ENCODE results near the gene FAM216B.

DNA sequence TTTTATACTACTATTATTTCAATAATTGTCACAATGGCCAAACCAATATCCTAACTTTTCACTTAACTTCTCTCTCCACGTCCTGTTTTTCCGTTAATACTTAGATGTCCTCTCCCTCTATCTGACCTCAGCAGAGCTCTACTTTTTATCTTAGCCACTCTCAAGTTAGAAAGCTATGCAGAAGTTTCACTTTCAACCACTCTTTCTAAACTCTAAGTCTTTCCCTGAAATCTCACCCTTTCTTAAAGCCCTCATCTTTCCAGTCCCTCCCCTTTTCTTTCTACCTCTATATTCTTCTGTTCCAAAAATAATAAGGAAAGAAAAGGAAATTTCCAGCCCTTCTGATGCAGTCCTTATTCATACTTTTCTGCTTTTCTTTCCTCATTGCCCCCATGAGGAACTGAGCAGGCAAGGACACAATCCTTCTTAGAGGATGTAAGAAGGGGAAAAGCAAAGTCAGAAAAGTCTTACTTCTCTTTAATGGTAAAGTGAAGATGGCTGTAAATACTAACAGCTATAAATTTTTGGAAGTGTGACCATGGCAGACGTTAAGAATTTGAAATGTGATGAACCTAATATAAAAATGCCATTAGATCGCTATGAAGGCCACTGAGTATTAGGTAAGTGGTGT lies 23.0 kb downstream of the FAM216B start:
- no peak for TF ChIP-seq POLR2A (IDR thresholded peaks at IDR 0.05)
- TF ChIP-seq, protein P1, sequence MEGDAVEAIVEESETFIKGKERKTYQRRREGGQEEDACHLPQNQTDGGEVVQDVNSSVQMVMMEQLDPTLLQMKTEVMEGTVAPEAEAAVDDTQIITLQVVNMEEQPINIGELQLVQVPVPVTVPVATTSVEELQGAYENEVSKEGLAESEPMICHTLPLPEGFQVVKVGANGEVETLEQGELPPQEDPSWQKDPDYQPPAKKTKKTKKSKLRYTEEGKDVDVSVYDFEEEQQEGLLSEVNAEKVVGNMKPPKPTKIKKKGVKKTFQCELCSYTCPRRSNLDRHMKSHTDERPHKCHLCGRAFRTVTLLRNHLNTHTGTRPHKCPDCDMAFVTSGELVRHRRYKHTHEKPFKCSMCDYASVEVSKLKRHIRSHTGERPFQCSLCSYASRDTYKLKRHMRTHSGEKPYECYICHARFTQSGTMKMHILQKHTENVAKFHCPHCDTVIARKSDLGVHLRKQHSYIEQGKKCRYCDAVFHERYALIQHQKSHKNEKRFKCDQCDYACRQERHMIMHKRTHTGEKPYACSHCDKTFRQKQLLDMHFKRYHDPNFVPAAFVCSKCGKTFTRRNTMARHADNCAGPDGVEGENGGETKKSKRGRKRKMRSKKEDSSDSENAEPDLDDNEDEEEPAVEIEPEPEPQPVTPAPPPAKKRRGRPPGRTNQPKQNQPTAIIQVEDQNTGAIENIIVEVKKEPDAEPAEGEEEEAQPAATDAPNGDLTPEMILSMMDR (IDR thresholded peaks at IDR 0.05) = no peak
- TF ChIP-seq POLR2AphosphoS5 (IDR thresholded peaks at IDR 0.05) = no peak
- TF ChIP-seq EP300 (IDR thresholded peaks at IDR 0.05) = no peak
